Chondrocyte (in vitro differentiated cells): Measurements from ENCODE around the gene PCDHGA3. TPM values are rescaled to one million over a fixed set of nuclear protein-coding genes. Genes with fewer than 3 reads are reported as not detected.
A peak's percentile ranks its signal among the peaks of the same experiment; 100 is the strongest.
"Not testable (repeated sequence)": the region's sequence is repeated elsewhere in the genome, so short reads cannot be mapped to it uniquely, and the experiment has no call there.

Experiments
- DNase-seq: peaks from one replicate; pipeline ENCODE4 v3.0.0; 2021; ENCODE audit warnings: mixed read lengths, low spot score
- H3K27ac Mint-ChIP-seq: one replicate; pipeline ENCODE4 v1.8.0; 2021; ENCODE audit warnings: mild to moderate bottlenecking, moderate library complexity, mixed read lengths; ENCODE audit not compliant: unreplicated experiment
- H3K27me3 Mint-ChIP-seq: 2 replicates; pipeline ENCODE4 v1.8.0; 2021; ENCODE audit warnings: low read depth, mixed read lengths
- H3K36me3 Mint-ChIP-seq: 2 replicates; pipeline ENCODE4 v1.8.0; 2021; ENCODE audit warnings: low read depth, mixed read lengths
- H3K4me1 Mint-ChIP-seq: 2 replicates; pipeline ENCODE4 v1.8.0; 2021; ENCODE audit warnings: low read depth, mild to moderate bottlenecking, mixed read lengths
- H3K4me3 Mint-ChIP-seq: one replicate; pipeline ENCODE4 v1.8.0; 2021; ENCODE audit warnings: mild to moderate bottlenecking, moderate library complexity, mixed read lengths; ENCODE audit not compliant: unreplicated experiment
- H3K9me3 Mint-ChIP-seq: 2 replicates; pipeline ENCODE4 v1.8.0; 2021; ENCODE audit warnings: low read depth, mixed read lengths
- total RNA-seq: library from RNA; stranded (reverse); gene quantifications from 3 replicates; pipeline ENCODE4 v1.2.1, GENCODE V29; 2021
- TF ChIP-seq, protein P1 (sequence below): fragments of 200-600 bp; sonication (generic); IDR thresholded peaks from 2 replicates; pipeline ENCODE4 v1.5.0; 2021; ENCODE audit warnings: antibody characterized with exemption, mild to moderate bottlenecking, moderate library complexity

The PCDHGA3 gene
- total RNA-seq, 1 donor from 2014 or later: 0.12 TPM

DNA sequence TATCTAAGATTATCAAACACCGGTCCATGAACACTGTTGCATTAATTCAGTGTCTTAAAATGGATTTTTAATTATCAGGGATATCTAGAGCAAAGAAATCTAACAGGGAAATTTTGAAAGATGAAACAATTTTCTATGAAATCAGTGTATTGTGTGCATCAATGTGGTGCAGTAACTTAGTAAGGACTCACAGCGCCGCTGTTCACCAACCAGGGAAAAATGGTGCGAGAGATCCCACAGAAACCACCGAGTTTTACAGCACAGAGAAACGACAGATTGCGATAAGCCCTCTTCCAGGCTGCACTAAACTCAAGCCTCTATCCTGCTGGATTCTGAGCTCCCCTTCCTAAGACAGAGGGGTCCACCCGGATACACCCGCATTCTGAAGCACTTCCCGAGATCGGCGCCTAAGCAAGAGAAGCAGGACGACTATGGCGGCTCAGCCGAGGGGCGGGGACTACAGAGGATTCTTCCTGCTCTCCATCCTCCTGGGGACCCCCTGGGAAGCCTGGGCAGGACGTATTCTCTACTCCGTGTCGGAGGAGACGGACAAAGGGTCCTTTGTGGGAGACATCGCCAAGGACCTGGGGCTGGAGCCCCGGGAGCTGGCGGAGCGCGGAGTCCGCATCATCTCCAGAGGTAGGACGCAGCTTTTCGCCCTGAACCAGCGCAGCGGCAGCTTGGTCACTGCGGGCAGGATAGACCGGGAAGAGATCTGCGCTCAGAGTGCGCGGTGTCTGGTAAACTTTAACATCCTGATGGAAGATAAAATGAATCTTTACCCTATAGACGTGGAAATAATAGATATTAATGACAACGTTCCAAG lies 39.1 kb downstream of the PCDHGA3 start, which contains the start of gene PCDHGA7:
Gene PCDHGA7 (plus strand): TSS at position 274 of the 826 bp plus-strand sequence. CDS start 158 bp downstream, at position 432.
- Mint-ChIP-seq H3K36me3 (peaks cover 1% of the 10 kb centered on the region), H3K27me3 (no peaks in the 10 kb centered on the region), H3K9me3 (peaks cover 51% of the 10 kb centered on the region), H3K27ac (no peak within 1 kb of the TSS), H3K4me3 (no peak within 1 kb of the TSS), H3K4me1 (no peaks in the 10 kb centered on the region)
- TF ChIP-seq, protein P1, sequence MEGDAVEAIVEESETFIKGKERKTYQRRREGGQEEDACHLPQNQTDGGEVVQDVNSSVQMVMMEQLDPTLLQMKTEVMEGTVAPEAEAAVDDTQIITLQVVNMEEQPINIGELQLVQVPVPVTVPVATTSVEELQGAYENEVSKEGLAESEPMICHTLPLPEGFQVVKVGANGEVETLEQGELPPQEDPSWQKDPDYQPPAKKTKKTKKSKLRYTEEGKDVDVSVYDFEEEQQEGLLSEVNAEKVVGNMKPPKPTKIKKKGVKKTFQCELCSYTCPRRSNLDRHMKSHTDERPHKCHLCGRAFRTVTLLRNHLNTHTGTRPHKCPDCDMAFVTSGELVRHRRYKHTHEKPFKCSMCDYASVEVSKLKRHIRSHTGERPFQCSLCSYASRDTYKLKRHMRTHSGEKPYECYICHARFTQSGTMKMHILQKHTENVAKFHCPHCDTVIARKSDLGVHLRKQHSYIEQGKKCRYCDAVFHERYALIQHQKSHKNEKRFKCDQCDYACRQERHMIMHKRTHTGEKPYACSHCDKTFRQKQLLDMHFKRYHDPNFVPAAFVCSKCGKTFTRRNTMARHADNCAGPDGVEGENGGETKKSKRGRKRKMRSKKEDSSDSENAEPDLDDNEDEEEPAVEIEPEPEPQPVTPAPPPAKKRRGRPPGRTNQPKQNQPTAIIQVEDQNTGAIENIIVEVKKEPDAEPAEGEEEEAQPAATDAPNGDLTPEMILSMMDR: no peak
- peak; percentile 85 for DNase-seq

DNA sequence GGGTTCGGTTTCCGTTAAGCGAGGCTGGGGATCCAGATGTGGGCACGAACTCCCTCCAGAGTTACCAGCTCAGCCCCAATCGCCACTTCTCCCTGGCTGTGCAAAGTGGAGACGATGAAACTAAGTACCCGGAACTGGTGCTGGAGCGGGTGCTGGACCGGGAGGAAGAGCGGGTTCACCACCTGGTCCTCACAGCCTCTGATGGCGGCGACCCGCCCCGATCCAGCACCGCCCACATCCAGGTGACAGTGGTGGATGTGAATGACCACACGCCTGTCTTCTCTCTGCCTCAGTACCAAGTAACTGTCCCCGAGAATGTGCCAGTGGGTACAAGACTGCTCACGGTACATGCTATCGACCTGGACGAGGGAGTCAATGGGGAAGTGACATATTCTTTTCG lies 39.7 kb downstream of the PCDHGA3 start:
- Mint-ChIP-seq H3K36me3 (peaks cover 1% of the 10 kb centered on the region), H3K4me3 (no peak overlapping the region), H3K4me1 (no peaks in the 10 kb centered on the region), H3K27me3 (no peaks in the 10 kb centered on the region), H3K9me3 (peaks cover 52% of the 10 kb centered on the region), H3K27ac (no peak overlapping the region)
- TF ChIP-seq, protein P1: no peak
- peak; percentile 77 for DNase-seq

DNA sequence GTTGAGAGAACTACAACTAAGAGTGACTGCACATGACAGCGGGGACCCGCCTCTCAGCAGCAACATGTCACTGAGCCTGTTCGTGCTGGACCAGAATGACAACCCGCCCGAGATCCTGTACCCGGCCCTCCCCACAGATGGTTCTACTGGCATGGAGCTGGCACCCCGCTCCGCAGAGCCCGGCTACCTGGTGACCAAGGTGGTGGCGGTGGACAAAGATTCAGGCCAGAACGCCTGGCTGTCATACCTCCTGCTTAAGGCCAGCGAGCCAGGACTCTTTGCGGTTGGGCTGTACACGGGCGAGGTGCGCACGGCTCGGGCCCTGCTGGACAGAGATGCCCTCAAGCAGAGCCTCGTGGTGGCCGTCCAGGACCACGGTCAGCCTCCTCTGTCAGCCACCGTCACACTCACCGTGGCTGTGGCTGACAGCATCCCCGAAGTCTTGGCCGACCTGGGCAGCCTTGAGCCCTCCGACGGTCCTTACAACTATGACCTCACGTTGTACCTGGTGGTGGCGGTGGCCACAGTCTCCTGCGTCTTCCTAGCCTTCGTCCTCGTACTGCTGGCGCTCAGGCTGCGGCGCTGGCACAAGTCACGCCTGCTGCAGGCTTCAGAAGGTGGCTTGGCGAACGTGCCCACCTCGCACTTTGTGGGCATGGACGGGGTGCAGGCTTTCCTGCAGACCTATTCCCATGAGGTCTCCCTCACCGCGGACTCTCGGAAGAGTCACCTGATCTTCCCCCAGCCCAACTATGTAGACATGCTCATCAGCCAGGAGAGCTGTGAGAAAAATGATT lies 41.0 kb downstream of the PCDHGA3 start:
- peaks cover 45% of the 10 kb centered on the region for H3K9me3 Mint-ChIP-seq

DNA sequence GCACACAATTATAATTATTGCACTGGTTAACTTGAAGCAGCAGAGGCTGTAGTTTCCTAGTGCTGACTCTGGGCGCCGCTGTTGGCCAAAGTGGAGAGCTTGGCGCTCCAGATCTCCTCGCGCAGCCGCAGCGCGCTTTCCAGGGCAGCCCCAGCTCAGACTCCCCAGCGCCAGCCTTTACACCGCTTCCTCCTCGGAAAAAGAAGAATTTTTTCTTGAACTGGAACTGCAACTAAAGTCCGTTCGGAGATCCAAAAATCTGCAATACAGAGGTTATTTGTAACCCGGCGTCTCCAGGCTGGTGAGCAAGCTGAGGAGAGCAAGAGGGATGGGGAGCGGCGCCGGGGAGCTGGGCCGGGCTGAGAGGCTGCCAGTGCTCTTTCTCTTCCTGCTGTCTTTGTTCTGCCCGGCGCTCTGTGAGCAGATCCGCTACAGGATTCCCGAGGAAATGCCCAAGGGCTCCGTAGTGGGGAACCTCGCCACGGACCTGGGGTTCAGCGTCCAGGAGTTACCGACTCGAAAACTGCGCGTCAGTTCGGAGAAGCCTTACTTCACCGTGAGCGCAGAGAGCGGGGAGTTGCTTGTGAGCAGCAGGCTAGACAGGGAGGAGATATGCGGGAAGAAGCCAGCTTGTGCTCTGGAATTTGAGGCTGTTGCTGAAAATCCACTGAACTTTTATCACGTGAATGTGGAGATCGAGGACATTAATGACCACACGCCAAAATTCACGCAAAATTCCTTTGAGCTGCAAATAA lies 44.1 kb downstream of the PCDHGA3 start, which contains the start of gene PCDHGB4:
Gene PCDHGB4 (plus strand): TSS at position 142 of the 755 bp plus-strand sequence. CDS start 187 bp downstream, at position 329.
- not testable (repeated sequence) for H3K36me3 Mint-ChIP-seq, H3K27me3 Mint-ChIP-seq, DNase-seq, H3K4me1 Mint-ChIP-seq
- Mint-ChIP-seq H3K27ac (peak within 1 kb of the TSS; percentile 27), H3K9me3 (peaks cover 46% of the 10 kb centered on the region), H3K4me3 (peak within 1 kb of the TSS; percentile 68)
- TF ChIP-seq, protein P1: peak; percentile 66

More for the DNA sequence above, 41.0 kb downstream of the PCDHGA3 start:
- no peaks in the 10 kb centered on the region for H3K4me1 Mint-ChIP-seq
- TF ChIP-seq, protein P1: no peak
- peaks cover 4% of the 10 kb centered on the region for H3K36me3 Mint-ChIP-seq
- H3K4me3 Mint-ChIP-seq: no peak overlapping the region
- no peaks in the 10 kb centered on the region for H3K27me3 Mint-ChIP-seq
- H3K27ac Mint-ChIP-seq: no peak overlapping the region
- peak; percentile 88 for DNase-seq
